A549 (cell line): ENCODE measurements around the gene RIC3. TPM values are rescaled to one million over a fixed set of nuclear protein-coding genes. Genes with fewer than 3 reads are reported as not detected.
"Not testable (repeated sequence)": the region's sequence is repeated elsewhere in the genome, so short reads cannot be mapped to it uniquely, and the experiment has no call there.

Experiments used
- ATAC-seq, 2 experiments: fragments of 200-7000 bp in 1 of 2; fragments of >200 bp in 1 of 2; cut with Nextera tagmentation in 1 of 2; cut with Tn5 transposase in 1 of 2; 3 replicates each; pipeline versions ENCODE4 v1.8.0 to v1.9.1; 2018 to 2020; ENCODE audit warnings: mild to moderate bottlenecking in 1 of 2, moderate library complexity in 1 of 2
- CTCF ChIA-PET: fragments of 300-600 bp; sonication (Branson Sonifier 250); formaldehyde crosslinking; extraction: SDS; loops from one replicate; lab custom pipeline; 2021; ENCODE audit warnings: antibody characterized with exemption, inconsistent platforms; lab: Yijun Ruan, JAX
- POLR2A ChIA-PET: fragments of 350-600 bp; formaldehyde crosslinking; extraction: SDS; loops from one replicate; lab custom pipeline; 2021; ENCODE audit warnings: antibody characterized with exemption, inconsistent platforms; lab: Yijun Ruan, JAX
- DNase-seq, 2 experiments: peaks; one replicate each; pipeline versions ENCODE4 v3.0.0 to v3.0.0-alpha.2; 2011 to 2016; ENCODE audit warnings: low read depth in 1 of 2, low spot score in 1 of 2
- FAIRE-seq: peaks from 2 replicates; lab custom pipeline; 2011; peaks lifted over from hg19 to GRCh38; lab: Jason Lieb, UNC
- H3K27ac ChIP-seq, 2 experiments: fragments of >200 bp; sonication (Bioruptor Twin); formaldehyde crosslinking; 3 replicates each; pipeline ENCODE4 v1.5.1; 2016 to 2017
- H3K4me1 ChIP-seq: fragments of >200 bp; sonication (Bioruptor Twin); formaldehyde crosslinking; 3 replicates; pipeline ENCODE4 v1.6.1; 2016
- H3K4me2 ChIP-seq: fragments of >200 bp; sonication (Bioruptor Twin); formaldehyde crosslinking; 3 replicates; pipeline ENCODE4 v1.6.1; 2016
- H3K4me3 ChIP-seq: fragments of >200 bp; sonication (Bioruptor Twin); formaldehyde crosslinking; 3 replicates; pipeline ENCODE4 v1.5.1; 2016
- H3K9me3 ChIP-seq: fragments of >200 bp; sonication (Bioruptor Twin); formaldehyde crosslinking; 3 replicates; pipeline ENCODE4 v1.6.1; 2016
- ATOH8 ChIP-seq: fragments of 250-450 bp; sonication (Bioruptor Pico); IDR thresholded peaks from 2 replicates; pipeline ENCODE4 v1.5.0; 2020; ENCODE audit warnings: low read depth, mild to moderate bottlenecking, moderate library complexity
- BCL3 ChIP-seq: fragments of >200 bp; sonication (Bioruptor Twin); formaldehyde crosslinking; IDR thresholded peaks from 3 replicates; pipeline ENCODE4 v1.6.1; 2016
- BHLHE40 ChIP-seq: IDR thresholded peaks from 2 replicates; pipeline ENCODE4 v1.6.1; 2012; ENCODE audit warnings: low read depth, low read length, inconsistent platforms
- CEBPB ChIP-seq, 2 experiments: fragments of >200 bp in 1 of 2; sonication (Bioruptor Twin) in 1 of 2; formaldehyde crosslinking in 1 of 2; IDR thresholded peaks; 2 replicates each; pipeline ENCODE4 v1.6.1; 2012 to 2016
- CTCF ChIP-seq: fragments of >200 bp; sonication (Bioruptor Twin); formaldehyde crosslinking; IDR thresholded peaks from 3 replicates; pipeline ENCODE4 v1.5.1; 2016
- EHF ChIP-seq: fragments of 250-450 bp; sonication (Bioruptor Pico); IDR thresholded peaks from 2 replicates; pipeline ENCODE4 v1.5.0; 2020; ENCODE audit warnings: mild to moderate bottlenecking
- EP300 ChIP-seq, 2 experiments: fragments of >200 bp; sonication (Bioruptor Twin); formaldehyde crosslinking; IDR thresholded peaks; 2 replicates in 1 of 2; 3 replicates in 1 of 2; pipeline ENCODE4 v1.6.1; 2016 to 2017
- ESRRA ChIP-seq: fragments of 150-350 bp; IDR thresholded peaks from 2 replicates; pipeline ENCODE4 v1.6.1; 2014; ENCODE audit warnings: mild to moderate bottlenecking, low read length, borderline replicate concordance
- FOSB ChIP-seq: fragments of 250-450 bp; sonication (Bioruptor Pico); IDR thresholded peaks from 2 replicates; pipeline ENCODE4 v1.5.0; 2020; ENCODE audit warnings: mild to moderate bottlenecking, moderate library complexity
- FOXS1 ChIP-seq: fragments of 250-450 bp; sonication (Bioruptor Pico); IDR thresholded peaks from 2 replicates; pipeline ENCODE4 v1.5.0; 2020; ENCODE audit warnings: mild to moderate bottlenecking, moderate library complexity
- GATA3 ChIP-seq: IDR thresholded peaks from 2 replicates; pipeline ENCODE4 v1.6.1; 2012; ENCODE audit warnings: borderline replicate concordance
- HEYL ChIP-seq: fragments of 250-450 bp; sonication (Bioruptor Pico); IDR thresholded peaks from 2 replicates; pipeline ENCODE4 v1.8.0; 2021; ENCODE audit warnings: mild to moderate bottlenecking, moderate library complexity
- HOXA7 ChIP-seq: fragments of 250-450 bp; sonication (Bioruptor Pico); IDR thresholded peaks from 2 replicates; pipeline ENCODE4 v1.5.0; 2020; ENCODE audit warnings: mild to moderate bottlenecking, moderate library complexity
- HOXB13 ChIP-seq: fragments of 250-450 bp; sonication (Bioruptor Pico); IDR thresholded peaks from 2 replicates; pipeline ENCODE4 v1.5.0; 2020; ENCODE audit warnings: low read depth, mild to moderate bottlenecking, moderate library complexity
- JUN ChIP-seq, 2 experiments: fragments of >200 bp; sonication (Bioruptor Twin); formaldehyde crosslinking; IDR thresholded peaks; 2 replicates in 1 of 2; 3 replicates in 1 of 2; pipeline ENCODE4 v1.6.1; 2016 to 2017
- KDM1A ChIP-seq: fragments of 200-600 bp; sonication (generic); IDR thresholded peaks from 2 replicates; pipeline ENCODE4 v1.6.1; 2016; ENCODE audit warnings: low read depth, mild to moderate bottlenecking
- KDM5A ChIP-seq: fragments of 200-600 bp; sonication (generic); IDR thresholded peaks from 2 replicates; pipeline ENCODE4 v1.6.1; 2016; ENCODE audit warnings: antibody characterized with exemption, mild to moderate bottlenecking
- MAZ ChIP-seq: fragments of 150-350 bp; IDR thresholded peaks from 2 replicates; pipeline ENCODE4 v1.6.1; 2014; ENCODE audit warnings: antibody characterized with exemption, low read depth, low read length, borderline replicate concordance
- NFE2L2 ChIP-seq: fragments of 150-350 bp; conservative IDR thresholded peaks from 2 replicates; pipeline ENCODE4 v1.6.1; 2014; ENCODE audit warnings: low read length
- NR3C1 ChIP-seq: fragments of >200 bp; sonication (Bioruptor Twin); formaldehyde crosslinking; IDR thresholded peaks from 3 replicates; pipeline ENCODE4 v1.6.1; 2017
- PBX3 ChIP-seq: IDR thresholded peaks from 2 replicates; pipeline ENCODE4 v1.6.1; 2012
- RAD21 ChIP-seq, 2 experiments: fragments of >200 bp in 1 of 2; sonication (Bioruptor Twin) in 1 of 2; formaldehyde crosslinking in 1 of 2; IDR thresholded peaks in 1 of 2; conservative IDR thresholded peaks in 1 of 2; 2 replicates in 1 of 2; 3 replicates in 1 of 2; pipeline ENCODE4 v1.6.1; 2012 to 2018; ENCODE audit warnings: inconsistent platforms in 1 of 2
- TP53 ChIP-seq: fragments of 250-450 bp; sonication (Bioruptor Pico); IDR thresholded peaks from 2 replicates; pipeline ENCODE4 v1.5.0; 2021; ENCODE audit warnings: mild to moderate bottlenecking, moderate library complexity
- ZC3H11A ChIP-seq: fragments of 450-650 bp; IDR thresholded peaks from 2 replicates; pipeline ENCODE4 v1.6.1; 2014; ENCODE audit warnings: antibody characterized with exemption, mild to moderate bottlenecking
- WGBS: methylation state at CpG from one replicate; pipeline ENCODE4 v1.1.6; 2017; ENCODE audit errors: missing lambda C conversion rate; 5-methylcytosine and 5-hydroxymethylcytosine counted together
- polyA plus RNA-seq, 4 experiments: library from polyadenylated mRNA; depleted of rRNA in 3 of 4; stranded (reverse); fragments of >200 nt; fragmentation: RNase III in 1 of 4; extraction: RNeasy Plus Mini Kit Qiagen cat#74134 plus additional on column Dnase treatment in 1 of 4; gene quantifications; 2 replicates in 3 of 4; 3 replicates in 1 of 4; pipeline ENCODE4 v1.2.3, GENCODE V29; 2011 to 2017
- TF ChIP-seq, protein P1 (sequence below): IDR thresholded peaks from 2 replicates; pipeline ENCODE4 v1.6.1; 2012; ENCODE audit warnings: low read depth, borderline replicate concordance

RIC3 gene
- polyA plus RNA-seq, 2 of the 4 experiments (the other 2 are of a cell fraction), result 1.7 to 3.2 TPM

GRCh38 chr11:8164746-8165145 is 4.1 kb downstream of the RIC3 start:
- DNase-seq (no peak), ATAC-seq (no peak), FAIRE-seq (no peak)
- no peak overlapping the region for H3K27ac ChIP-seq
- CTCF ChIA-PET, result interaction anchor here (1.0 to 1.2 kb wide), 2 partner anchors 28 to 74 kb away, joined by 3 to 4 read pairs; no protein-coding TSS in a partner anchor
- TF ChIP-seq RAD21 (conservative IDR thresholded peaks at IDR 0.05 in 1 of 2, IDR thresholded peaks at IDR 0.05 in 1 of 2) (no peak), BCL3 (no peak), NR3C1 (no peak), MAZ (no peak), GATA3 (no peak), TP53 (CRISPR knock-in tag) (no peak), PBX3 (no peak), FOSB (CRISPR knock-in tag) (no peak), KDM5A (no peak), HOXB13 (no peak), KDM1A (no peak), ZC3H11A (no peak), CEBPB (IDR thresholded peaks at IDR 0.05) (no peak), HOXA7 (no peak), BHLHE40 (no peak), JUN (IDR thresholded peaks at IDR 0.05) (no peak), CTCF (no peak), NFE2L2 (no peak), EP300 (IDR thresholded peaks at IDR 0.05) (no peak)
- TF ChIP-seq, protein P1, sequence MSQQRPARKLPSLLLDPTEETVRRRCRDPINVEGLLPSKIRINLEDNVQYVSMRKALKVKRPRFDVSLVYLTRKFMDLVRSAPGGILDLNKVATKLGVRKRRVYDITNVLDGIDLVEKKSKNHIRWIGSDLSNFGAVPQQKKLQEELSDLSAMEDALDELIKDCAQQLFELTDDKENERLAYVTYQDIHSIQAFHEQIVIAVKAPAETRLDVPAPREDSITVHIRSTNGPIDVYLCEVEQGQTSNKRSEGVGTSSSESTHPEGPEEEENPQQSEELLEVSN, result no peak
- TF ChIP-seq, all 56 proteins: peak for 0
- no peak overlapping the region for H3K4me3 ChIP-seq
- H3K4me2 ChIP-seq, result no peak overlapping the region
- POLR2A ChIA-PET, result no interaction called here
- H3K9me3 ChIP-seq, result no peaks in the 10 kb centered on the region
- H3K4me1 ChIP-seq, result 0 out of 3 replicates have a peak, but pooled peaks cover 3% of the 10 kb centered on the region

DNA sequence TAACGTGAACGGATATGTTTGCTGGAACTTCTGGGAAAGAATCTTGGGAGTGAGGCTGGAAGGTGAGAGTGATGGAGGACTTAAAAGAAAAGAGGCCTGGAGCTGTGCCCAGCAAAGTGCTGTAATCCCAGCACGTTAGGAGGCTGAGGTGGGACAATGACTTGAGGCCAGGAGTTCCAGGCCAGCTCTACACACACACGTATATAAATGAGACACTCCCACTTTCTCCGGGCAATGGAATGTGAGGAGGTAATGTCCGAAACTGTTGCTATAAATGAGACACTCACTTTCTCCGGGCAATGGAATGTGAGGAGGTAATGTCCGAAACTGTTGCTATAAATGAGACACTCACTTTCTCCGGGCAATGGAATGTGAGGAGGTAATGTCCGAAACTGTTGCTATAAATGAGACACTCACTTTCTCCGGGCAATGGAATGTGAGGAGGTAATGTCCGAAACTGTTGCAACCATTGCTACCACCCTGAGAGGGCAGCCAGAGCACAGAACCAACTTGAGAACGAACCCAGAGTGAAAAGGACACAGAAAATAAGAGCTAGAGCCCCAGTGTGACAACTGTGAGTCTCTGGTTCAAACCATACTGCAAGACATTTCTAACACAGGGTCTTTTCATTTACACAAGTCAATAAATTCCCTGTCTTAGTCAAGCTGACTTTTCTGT is 7.1 kb downstream of the RIC3 start:
- H3K4me2 ChIP-seq, H3K9me3 ChIP-seq, H3K4me1 ChIP-seq, ATAC-seq, DNase-seq, H3K4me3 ChIP-seq, FAIRE-seq, H3K27ac ChIP-seq: not testable (repeated sequence)
- POLR2A ChIA-PET, result interaction anchor here (0.6 kb wide), 1 partner anchor 39 kb away, joined by 3 read pairs; no protein-coding TSS in a partner anchor
- 48% methylated on average over 12 of the region's 13 CpGs for WGBS
- CTCF ChIA-PET, result interaction anchor here (1.1 kb wide), 1 partner anchor 63 kb away, joined by 3 read pairs; no protein-coding TSS in a partner anchor

DNA sequence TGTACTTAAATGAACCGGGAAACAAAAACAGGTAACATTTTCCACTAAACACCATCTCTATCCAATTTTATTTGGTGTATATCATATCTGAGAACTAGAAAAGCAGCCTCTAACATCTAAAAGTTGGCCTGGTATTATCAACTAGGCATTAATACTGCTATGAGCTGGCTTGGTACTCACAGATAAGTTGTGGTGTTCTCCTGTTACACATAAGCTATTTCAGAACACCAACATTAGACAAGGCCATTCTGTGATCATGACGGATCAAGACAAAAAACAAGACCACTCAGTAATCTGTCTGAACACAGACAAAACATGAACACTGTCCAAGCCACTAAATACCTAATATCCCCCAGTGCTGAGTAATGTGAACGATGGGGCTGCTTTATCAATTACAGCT is 11.9 kb downstream of the RIC3 start:
- ChIA-PET POLR2A (no interaction called here), CTCF (no interaction called here)
- ATAC-seq, result no peak
- no peaks in the 10 kb centered on the region for H3K9me3 ChIP-seq
- no peak for TF ChIP-seq KDM5A
- no peak for TF ChIP-seq TP53 (CRISPR knock-in tag)
- no peak for TF ChIP-seq EHF (CRISPR knock-in tag)
- no peak for TF ChIP-seq EP300 (IDR thresholded peaks at IDR 0.05)
- TF ChIP-seq ATOH8, result no peak
- TF ChIP-seq HEYL, result no peak
- TF ChIP-seq FOXS1, result no peak
- TF ChIP-seq ESRRA, result no peak
- no peak overlapping the region for H3K4me2 ChIP-seq
- H3K4me1 ChIP-seq, result no peaks in the 10 kb centered on the region
- H3K4me3 ChIP-seq, result no peak overlapping the region
- DNase-seq, result no peak
- WGBS, result 55% methylated on average over 3 of the region's 3 CpGs
- FAIRE-seq, result no peak
- no peak overlapping the region for H3K27ac ChIP-seq
